GM19438 (cell line): Measurements from ENCODE around the gene AKT1.

Experiments
- ATAC-seq: cut with Tn5 transposase; IDR thresholded peaks from one replicate; pipeline ENCODE4 v1.9.1; 2021; ENCODE audit warnings: low read depth; ENCODE audit not compliant: unreplicated experiment

The AKT1 gene

DNA sequence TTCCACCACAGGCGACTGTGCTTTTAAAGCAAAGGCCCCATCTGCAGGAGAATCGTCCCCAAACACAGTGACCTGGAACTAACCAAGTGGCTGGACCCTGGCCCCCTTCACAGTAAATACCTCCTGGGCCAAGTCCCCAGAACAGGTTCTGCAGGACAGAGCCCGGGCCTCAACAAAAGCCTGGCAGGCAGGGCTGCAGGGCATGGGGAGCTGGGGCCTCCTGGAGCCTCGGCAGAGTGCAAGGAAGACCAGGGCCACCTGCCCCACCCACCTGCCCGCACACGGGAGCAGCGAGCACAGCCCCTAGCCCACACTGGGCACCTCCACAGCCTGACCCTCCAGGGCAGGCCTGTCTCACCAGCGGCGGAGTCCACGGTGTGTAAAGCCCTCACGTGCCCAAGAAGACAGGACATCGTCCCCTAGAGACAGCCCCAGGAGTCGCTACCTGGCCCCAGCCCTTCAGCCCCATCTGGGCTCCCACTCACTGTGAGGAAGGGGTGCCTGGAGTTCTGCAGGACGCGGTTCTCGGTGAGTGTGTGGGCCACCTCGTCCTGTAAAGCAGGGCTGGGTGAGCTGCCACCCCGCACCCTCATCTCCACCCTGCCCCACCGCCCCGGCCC is 21.0 kb downstream of the AKT1 start:
- no peak for ATAC-seq

GRCh38 chr14:104773505-104774452 is 21.8 kb downstream of the AKT1 start:
- ATAC-seq = no peak

DNA sequence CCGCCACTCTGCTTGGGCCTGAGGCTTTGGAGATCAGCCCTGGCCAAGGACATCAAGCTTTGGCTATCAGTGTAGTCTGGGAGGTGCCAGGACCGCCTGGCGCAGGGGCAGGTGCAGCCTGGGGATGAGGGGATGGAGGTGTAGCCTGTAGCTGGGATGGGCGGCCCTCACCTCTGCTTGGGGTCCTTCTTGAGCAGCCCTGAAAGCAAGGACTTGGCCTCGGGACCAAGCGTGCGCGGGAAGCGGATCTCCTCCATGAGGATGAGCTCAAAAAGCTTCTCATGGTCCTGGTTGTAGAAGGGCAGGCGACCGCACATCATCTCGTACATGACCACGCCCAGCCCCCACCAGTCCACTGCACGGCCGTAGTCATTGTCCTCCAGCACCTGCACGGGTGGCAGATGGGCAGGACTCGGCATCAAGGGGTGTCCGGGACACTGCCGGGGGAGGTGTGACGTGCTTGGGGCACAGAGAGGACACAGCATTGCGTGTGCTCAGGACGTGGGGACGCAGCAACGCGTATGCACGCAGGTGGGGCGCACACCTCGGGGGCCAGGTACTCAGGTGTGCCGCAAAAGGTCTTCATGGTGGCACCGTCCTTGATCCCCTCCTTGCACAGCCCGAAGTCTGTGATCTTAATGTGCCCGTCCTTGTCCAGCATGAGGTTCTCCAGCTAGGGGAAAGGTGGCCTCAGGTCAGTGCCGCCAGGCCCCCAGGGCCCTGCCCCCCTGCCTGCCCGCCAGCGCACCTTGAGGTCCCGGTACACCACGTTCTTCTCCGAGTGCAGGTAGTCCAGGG is 22.6 kb downstream of the AKT1 start:
- no peak for ATAC-seq

DNA sequence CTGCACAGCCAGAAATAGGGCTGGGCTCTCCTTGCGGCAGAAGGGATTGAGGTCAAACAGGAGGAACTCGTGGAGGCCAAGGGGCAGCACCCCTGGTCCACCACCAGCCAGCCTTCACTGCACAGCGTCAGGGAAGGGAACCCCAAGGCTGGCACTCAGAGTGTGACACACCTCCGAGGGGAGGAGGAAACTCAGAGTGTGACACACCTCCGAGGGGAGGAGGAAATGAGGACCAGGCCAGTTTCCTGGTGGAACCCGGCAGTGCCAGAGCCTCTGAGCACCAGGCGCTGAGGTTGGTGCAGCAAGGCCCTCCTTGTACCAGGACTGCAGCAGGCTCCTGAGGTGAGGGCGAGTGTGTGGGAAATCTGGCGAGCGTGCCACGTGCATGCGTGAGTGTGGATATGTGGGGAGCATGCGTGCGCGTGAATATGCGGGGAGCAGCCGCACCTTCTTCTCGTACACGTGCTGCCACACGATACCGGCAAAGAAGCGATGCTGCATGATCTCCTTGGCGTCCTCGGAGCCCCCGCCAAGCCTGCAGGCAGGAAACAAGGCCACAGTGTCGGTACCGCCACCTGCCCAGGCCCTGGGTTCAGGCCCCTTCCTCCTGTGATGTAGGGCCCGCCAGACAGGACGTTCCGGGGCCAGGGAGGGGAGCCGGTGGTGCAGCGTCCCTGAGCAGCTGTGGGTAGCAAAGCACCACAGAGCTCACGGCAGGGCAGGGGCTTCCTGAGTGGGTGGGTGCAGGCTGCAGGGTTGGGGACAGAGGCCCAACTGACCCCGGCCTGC is 23.4 kb downstream of the AKT1 start:
- ATAC-seq = no peak

DNA sequence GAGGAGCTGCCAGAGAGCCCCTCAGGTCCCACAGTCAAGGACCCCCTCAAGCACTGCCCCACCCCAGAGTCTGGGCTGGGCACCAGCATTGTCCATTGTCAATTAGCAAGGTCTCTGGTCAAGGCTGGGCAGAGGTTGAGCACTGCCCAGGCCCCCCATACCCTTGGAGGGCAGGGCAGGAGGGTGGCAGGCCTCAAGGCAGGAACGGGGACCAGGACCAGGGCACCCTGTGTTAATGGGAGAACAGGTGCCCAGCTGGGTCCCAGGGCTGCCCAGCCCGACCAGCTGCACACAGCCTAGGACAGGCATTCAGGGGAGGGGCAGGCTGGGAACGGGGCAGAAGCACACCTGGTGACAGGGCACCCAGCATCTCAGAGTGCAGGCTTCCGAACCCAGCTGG is 24.2 kb downstream of the AKT1 start:
- no peak for ATAC-seq

- no peak for ATAC-seq
These were observed 24.7 kb downstream of the AKT1 start for GRCh38 chr14:104770851-104771272.

- no peak for ATAC-seq
These were observed 25.4 kb downstream of the AKT1 start for GRCh38 chr14:104770072-104770579.

GRCh38 chr14:104769324-104770071 is 26.1 kb downstream of the AKT1 start:
- no peak for ATAC-seq

DNA sequence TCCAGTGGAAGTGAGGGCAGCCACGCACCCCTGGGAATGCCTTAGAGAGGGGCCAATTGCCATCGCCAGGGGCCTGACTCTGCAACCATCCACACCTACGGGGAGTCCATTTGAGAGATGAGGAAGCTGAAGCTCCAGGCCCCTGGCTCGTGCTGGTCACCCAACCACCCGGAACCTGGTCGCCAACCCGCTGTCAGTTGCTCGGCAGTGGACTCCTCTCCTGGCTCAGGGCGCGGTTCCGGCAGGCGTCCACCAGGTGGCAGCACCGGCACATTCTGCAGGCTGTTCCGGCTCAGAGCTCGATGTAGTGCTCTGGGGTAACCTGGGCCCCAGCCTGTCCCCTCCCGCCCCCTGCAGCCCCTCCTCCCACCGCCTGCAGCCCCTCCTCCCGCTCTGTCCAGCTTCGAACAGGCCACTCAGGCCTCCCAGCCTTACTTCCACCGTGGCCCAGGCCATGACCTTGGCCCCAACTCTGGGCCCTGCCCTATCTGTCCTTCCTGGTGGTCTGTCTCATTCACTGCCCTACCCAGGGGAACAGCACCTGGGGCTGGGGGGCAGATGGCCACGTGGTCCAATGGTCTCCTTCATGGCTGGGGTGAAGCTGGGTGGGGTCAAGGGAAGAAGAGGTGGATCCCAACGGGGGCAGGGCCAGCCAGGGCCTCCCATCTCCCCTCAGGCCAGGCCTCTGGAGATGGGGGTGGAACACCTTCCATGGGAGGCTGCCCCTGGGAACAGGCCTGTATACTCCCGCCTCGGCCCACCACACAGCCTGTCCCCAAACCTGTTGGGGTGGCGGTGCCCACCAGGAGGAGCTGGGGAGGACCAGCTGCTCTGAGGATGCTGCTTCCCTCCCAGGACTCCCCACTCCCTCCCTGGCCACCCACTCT is 26.9 kb downstream of the AKT1 start:
- ATAC-seq = no peak

- ATAC-seq = no peak
These were observed 28.0 kb downstream of the AKT1 start for GRCh38 chr14:104767634-104767918.

- ATAC-seq = no peak
These were observed 28.5 kb downstream of the AKT1 start for GRCh38 chr14:104766863-104767633.

DNA sequence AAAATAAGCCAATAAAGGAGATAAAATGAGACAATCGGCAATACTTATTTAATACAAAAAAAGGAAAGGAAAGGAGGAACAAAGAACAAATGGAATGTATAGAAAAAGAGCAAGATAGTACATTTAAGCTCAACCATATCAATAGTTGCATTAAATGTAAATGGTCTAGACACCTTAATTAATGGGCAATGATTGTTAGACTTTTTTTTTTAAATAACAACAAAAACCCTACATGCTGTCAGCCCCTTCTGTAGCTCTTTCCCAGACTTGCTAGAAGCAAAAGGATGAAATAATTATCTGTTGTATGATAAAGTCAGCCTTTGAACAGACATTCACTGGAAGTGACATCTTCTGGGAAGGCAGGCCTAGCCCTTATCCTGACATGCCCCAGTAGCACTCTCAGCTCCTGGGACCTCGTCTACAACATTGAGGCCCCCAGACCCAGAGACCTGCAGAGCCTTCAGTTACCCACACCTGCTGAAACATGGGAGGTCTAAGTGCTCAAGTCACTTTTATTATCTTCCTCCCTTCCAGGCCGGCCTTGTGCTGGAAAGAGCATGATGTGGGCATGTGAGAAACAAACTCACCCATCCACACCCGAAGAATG is 29.2 kb downstream of the AKT1 start:
- ATAC-seq = no peak

- no peak for ATAC-seq
These were observed 30.0 kb downstream of the AKT1 start for GRCh38 chr14:104765517-104765916.

GRCh38 chr14:104758981-104759969 is 36.3 kb downstream of the AKT1 start:
- ATAC-seq = no peak

GRCh38 chr14:104757681-104758392 is 37.7 kb downstream of the AKT1 start:
- ATAC-seq = no peak

DNA sequence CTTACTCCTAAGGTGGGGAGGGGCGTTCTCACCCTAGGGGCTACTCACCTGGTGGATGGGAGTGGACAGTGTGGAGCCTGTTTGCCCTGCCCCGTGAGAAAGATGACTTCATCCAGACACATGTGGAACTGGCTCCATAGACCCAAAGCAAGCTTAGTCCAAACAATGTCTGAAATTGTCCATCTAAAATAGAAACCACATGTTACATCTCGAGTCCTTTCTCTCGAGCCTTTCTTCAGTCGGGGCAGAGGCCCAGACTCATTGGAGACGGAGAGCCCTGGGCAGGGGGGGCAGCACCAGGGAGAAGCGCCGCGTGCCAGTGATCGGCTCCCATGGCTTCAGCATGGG is 38.3 kb downstream of the AKT1 start:
- no peak for ATAC-seq
